ENCODE data around the gene NUBP2.

NUBP2 gene

DNA sequence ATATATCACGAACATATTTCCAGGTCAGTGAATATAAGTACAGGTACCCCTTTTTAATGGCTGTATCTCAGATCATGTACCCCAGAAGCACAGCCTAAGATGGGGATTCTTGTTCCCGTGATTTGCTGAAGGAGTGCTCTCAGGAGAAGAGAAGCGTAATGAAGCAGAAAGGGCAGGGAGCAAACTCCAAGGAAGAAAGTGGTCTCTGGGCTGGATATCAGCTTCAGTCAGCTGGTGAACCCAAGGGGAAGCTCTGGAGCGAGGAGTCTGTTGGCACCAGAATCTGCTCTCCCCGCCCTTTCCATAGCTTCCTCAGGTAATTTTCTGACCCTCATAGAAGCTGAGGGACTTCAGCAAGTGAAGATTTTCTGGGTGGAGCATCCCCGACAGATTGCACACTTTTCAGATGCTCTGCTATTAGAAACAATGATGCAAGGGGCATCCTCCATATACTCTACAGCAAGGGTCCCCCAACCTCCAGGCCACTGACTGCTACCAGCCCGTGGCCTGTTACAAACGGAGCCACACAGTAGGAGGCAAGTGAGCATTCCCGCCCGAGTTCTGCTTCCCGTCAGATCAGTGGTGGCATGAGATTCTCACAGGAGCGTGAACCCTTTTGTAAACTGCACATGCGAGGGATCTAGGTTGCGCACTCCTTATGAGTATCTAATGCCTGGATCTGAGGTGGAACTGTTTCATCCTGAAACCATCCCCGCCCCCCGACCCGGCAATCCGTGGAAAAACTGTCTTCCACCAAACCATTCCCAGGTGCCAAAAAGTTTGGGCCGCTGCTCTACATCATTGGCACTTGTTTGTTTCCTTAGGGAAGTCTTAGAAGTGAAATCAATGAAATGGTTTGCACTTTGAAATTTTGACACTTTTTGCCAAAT is 48.7 kb downstream of the NUBP2 start:
- no peak for DNase-seq

GRCh38 chr16:1832838-1833454 is 50.2 kb downstream of the NUBP2 start:
- no peak for DNase-seq

DNA sequence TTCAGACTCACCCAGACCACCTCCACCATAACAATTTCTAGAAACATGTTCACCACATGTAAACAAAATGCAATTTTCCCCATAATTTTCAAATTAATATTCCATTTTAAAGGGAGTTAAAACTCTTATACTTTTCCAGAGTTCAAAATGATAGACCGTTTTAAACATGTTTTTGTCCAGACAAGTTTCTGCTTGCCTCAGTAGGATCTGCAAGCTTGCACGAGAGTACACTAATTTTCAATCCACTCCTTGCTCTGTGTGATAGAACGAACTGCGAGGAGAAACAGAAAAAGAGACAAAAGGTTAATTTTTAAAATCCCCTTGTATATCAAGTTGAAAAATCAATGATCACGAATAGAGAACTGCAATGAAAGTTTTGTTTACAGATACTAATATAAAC is 51.3 kb downstream of the NUBP2 start:
- DNase-seq = no peak

Data from CD4-positive, alpha-beta T cell treated with Interleukin-4 for 4 hours (primary cell).